NCI-H2171 (cell line): ENCODE data around the gene DACH1.

ENCODE experiments used
- DNase-seq: peaks from one replicate; lab custom pipeline; 2025; lab: John Stamatoyannopoulos, UW

DACH1 gene

GRCh38 chr13:71702253-71702652 lies 164.8 kb downstream of the DACH1 start:
- no peak for DNase-seq

- DNase-seq = no peak
Observed at GRCh38 chr13:71701741-71702140, 165.3 kb downstream of the DACH1 start.

GRCh38 chr13:71699342-71699741 lies 167.7 kb downstream of the DACH1 start:
- no peak for DNase-seq

- no peak for DNase-seq
Observed at GRCh38 chr13:71695662-71696061, 171.3 kb downstream of the DACH1 start.

GRCh38 chr13:71685072-71685471 lies 181.9 kb downstream of the DACH1 start:
- no peak for DNase-seq

GRCh38 chr13:71681901-71682613 lies 184.9 kb downstream of the DACH1 start:
- DNase-seq = no peak

- DNase-seq = peak; percentile 45
Observed at GRCh38 chr13:71677124-71677523, 189.9 kb downstream of the DACH1 start.

- DNase-seq = no peak
Observed at GRCh38 chr13:71672512-71672911, 194.5 kb downstream of the DACH1 start.

- DNase-seq = no peak
Observed at GRCh38 chr13:71663431-71663830, 203.6 kb downstream of the DACH1 start.

DNA sequence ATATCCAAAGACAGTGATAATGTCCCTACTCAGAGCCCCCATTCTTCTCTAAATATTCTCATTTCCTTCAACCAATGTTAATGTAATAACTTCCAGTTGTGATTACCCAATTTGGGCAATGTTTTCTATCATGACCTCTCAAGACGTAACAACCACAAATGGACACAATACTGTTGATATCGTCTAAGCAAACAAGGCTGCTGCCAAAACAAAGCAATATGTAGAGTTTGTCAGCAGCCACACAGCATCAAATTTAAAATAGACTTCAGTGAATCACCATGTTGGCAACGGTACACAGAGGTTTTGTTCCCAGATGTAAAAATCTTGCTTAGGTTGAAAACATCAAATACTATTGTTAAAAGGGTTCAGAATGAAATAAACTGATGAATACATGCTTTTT lies 205.1 kb downstream of the DACH1 start:
- DNase-seq = no peak

- DNase-seq = no peak
Observed at GRCh38 chr13:71659404-71659803, 207.6 kb downstream of the DACH1 start.

DNA sequence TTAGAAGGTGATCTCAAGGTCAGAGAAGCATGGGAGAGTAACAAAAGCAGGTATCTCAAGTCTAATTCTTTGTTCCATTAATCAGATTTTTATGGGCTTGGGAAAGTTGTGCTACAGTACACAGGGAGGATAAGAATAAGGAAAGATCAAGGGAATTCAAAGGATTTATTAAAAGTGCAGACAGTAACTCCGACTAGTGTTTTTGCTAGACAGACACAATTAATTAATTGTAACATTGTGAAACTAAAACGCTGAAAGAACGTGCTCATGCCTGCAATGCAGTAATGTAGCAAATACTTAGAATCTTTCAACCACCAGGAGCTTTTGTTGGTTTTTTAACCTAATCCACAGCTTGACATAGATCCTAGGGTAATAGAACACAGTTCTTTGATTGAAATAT lies 221.5 kb downstream of the DACH1 start:
- DNase-seq = no peak

DNA sequence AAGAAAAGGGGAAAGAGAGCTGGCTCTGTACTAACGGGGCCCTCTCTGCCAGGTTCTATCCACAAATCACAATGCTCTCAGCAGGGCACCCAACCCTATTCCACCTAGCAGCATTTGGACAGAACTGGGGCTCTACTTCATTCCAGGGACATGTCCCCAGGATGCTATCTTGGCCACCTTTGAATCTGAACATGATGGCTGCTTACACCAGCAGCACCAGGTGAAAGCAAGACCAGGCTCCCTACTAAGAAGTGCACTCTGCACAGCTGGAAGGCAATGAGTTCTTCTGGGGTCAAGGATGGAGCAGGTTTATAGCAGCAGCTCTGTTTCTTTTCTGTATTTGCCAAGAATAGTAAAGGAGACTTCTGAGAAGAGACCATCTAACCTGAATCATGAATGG lies 222.4 kb downstream of the DACH1 start:
- no peak for DNase-seq

DNA sequence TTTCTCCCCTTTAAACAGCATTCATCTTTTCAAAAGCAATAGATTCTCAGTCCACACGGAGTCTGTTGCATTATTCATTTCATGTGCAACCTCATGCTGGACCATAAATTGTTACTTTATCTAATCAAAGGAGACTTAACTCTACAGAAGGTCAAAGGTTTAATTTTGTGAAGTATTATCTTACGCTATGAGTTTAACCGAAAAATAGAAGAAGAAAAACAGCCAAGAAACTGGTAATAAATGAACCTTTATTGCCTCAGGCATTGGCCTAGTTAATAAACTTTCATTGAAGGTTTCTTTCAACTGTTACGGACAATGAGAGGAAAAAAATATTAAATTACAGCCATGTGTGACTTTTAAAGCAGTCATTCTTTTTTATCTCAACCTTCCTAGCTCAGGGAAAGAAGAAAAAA lies 223.6 kb downstream of the DACH1 start:
- no peak for DNase-seq

DNA sequence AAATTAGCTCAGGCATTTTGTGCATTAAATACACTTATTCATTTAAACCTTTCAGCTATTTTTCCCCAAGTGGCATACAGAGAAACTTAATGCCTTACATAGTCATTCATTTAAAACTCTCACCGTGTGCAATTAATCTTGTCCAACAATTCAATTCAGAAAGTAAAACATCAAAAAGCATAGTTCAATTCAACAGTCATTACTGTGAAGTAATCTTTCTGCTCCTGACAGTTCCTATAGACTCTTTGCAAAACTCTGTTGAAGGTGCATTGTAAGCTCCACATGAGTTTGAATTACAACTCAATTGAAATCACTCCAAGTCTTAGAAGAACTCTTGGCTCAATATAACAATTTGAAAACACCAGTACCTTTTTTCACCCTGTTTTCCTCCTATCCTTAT lies 228.3 kb downstream of the DACH1 start:
- DNase-seq = no peak

DNA sequence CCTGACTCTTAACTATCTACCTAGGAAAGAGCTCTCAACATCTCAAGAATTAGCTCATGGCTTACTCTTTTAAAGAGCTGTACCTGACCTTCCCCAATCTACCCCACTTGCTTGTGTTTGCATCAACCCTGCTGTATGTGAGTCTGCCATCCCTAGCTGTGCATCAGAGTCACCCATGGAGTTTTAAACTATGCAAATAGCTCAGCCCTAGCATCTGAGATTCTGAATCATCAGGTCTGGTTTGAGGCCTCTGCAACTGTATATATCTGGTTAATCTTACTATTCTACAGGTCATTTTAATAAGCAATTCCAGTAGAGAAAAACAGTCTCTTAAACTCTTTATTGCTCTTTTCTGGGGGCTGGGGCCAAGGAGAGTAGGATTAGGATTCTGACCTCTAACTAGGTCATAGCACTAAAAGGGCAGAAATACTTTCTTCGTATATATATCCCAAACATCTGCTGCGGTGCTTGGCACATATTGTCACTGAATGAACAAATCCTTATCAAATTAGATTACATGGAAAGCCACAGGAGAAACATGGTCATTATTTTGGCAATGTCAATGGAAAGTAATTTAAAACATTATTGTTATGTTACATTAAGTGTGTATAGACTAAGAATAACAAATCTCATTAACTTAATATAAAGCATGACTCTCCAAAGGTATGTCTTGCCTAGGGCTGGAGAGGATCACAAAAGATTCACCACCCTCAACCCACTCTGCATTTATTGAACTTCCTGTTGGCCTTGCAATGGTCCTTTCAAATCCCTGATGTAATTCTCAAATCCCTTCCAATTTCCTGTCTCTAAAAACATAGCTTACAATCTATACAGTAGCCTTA lies 232.2 kb downstream of the DACH1 start:
- DNase-seq = no peak

DNA sequence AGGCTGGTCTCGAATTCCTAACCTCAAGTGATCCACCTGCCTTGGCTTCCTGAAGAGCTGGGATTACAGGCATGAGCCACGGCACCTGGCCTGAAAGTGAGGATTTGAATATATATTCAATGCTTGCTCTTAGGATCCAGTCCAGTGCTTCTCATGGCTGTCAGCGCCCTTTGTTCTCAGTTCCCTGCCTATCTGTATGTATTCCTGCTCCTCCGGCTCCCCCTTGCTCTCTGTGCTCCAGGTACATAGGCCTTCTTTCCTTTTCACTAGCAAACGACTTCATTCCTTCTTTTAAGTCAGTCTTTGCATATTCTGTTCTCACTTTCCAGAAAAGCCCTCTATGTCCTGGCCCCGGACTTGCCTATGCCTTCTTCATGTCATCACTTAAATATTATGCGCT lies 232.8 kb downstream of the DACH1 start:
- no peak for DNase-seq

DNA sequence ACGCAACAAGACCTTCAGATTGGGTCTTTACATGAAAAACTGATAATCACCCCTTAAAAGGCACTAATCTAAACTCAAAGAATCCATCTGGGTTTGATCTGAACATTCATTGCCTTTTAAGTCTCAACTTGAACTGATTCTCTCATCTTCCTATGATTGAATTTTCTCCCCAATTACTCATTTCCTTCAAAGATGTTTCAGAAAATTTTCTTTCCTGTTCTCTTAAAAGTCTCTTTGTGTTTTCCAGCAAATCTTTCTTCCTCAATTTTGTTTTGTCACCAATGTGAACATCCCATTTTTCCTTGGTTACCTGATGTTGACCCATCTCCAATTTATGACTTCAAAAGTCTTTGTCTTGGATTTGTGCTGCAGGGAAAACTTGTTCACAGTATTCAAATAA lies 234.3 kb downstream of the DACH1 start:
- no peak for DNase-seq

DNA sequence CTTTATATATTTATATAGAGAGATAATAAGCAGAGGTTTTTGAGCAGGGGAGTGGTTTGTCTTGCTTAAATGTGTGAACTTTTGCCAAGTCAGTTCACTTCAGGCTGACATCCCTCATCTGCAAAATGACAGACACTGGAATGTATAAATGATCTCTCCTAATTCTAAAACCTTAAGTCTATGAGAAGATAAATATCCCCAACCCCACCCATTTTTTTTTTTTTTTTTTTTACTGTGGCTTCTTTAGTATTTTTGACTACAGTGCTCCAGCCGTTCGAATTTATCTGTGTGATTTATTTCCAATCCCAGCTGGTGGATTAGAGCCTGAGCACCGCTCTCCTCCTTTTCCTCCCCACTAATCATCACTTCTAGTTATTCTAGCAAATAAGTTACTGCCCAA lies 234.8 kb downstream of the DACH1 start:
- no peak for DNase-seq

GRCh38 chr13:71629167-71629566 lies 237.8 kb downstream of the DACH1 start:
- DNase-seq = no peak

- no peak for DNase-seq
Observed at GRCh38 chr13:71626421-71627117, 240.4 kb downstream of the DACH1 start.

DNA sequence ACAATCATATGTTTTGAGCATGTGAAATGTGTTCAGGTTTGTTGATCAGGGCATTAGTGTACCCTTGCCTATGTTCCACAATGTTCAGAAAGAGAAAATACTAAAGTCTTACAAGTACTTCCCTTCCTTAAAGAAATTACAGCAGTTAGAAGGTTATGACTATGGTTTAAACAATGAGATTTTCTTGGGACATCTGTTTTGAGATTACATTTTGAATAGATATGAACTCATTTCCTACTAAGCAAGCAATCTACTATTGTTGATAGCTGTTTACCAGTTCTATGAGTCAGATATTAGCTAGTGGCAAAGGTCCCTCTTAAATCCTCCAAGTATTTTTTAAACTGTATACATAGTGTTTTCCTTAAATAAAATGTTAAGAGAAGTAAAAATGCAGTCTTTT lies 241.3 kb downstream of the DACH1 start:
- DNase-seq = no peak
